Esophagus (tissue), 2 donors: Measurements from ENCODE around the gene DLGAP1. TPM values are rescaled to one million over a fixed set of nuclear protein-coding genes. Genes with fewer than 3 reads are reported as not detected.

ENCODE experiments used
- H3K27ac ChIP-seq, 2 donors: one replicate each; pipeline ENCODE4 v1.5.1; 2013; ENCODE audit warnings: low read depth in 2 of 2, mild to moderate bottlenecking in 2 of 2, inconsistent platforms in 1 of 2, low read length in 1 of 2, moderate library complexity in 1 of 2
- H3K27me3 ChIP-seq, 2 donors: one replicate each; pipeline ENCODE4 v1.6.1; 2013; ENCODE audit warnings: low read length in 2 of 2, control low read depth in 1 of 2, mild to moderate bottlenecking in 1 of 2; ENCODE audit not compliant: insufficient read depth in 2 of 2, control insufficient read depth in 1 of 2
- H3K36me3 ChIP-seq, 2 donors: one replicate each; pipeline ENCODE4 v1.6.1; 2013; ENCODE audit warnings: low read length in 1 of 2; ENCODE audit not compliant: control insufficient read depth in 2 of 2, insufficient read depth in 2 of 2
- H3K4me1 ChIP-seq, 2 donors: one replicate each; pipeline ENCODE4 v1.6.1; 2013; ENCODE audit warnings: low read length in 1 of 2; ENCODE audit not compliant: control insufficient read depth in 2 of 2, insufficient read depth in 2 of 2
- H3K4me3 ChIP-seq, 2 donors: one replicate each; pipeline ENCODE4 v1.5.1; 2013; ENCODE audit warnings: low read length in 2 of 2, mild to moderate bottlenecking in 2 of 2, low read depth in 1 of 2, moderate library complexity in 1 of 2
- H3K9me3 ChIP-seq, 2 donors: one replicate each; pipeline ENCODE4 v1.6.1; 2013; ENCODE audit warnings: mild to moderate bottlenecking in 2 of 2, low read depth in 1 of 2, low read length in 1 of 2, moderate library complexity in 1 of 2; ENCODE audit not compliant: control insufficient read depth in 2 of 2, insufficient read depth in 1 of 2
- WGBS, 2 donors: extraction: QIAGEN DNeasy Blood & Tissue Kit; methylation state at CpG; one replicate each; pipeline ENCODE4 v1.1.7; 2013; 5-methylcytosine and 5-hydroxymethylcytosine counted together
- polyA plus RNA-seq, 2 donors: library from polyadenylated mRNA; stranded (reverse); fragments of 200-250 nt; gene quantifications; one replicate each; pipeline ENCODE4 v1.2.3, GENCODE V29; 2013
- donor health status: healthy with polysubstance abuse.
- donor health status: Bipolar disorder and iron deficiency.

DLGAP1 gene
- polyA plus RNA-seq, 2 donors, result 0.47 to 0.59 TPM

GRCh38 chr18:4102901-4103300, 352.2 kb downstream of the DLGAP1 start:
- Histone ChIP-seq H3K4me1 (no peaks in the 10 kb centered on the region), H3K36me3 (no peaks in the 10 kb centered on the region), H3K27me3 (no peaks in the 10 kb centered on the region), H3K27ac (no peak overlapping the region), H3K9me3 (no peaks in the 10 kb centered on the region), H3K4me3 (no peak overlapping the region)
- 88% methylated on average over 1 of the region's 1 CpG for WGBS, 2 donors

- Histone ChIP-seq H3K27me3 (no peaks in the 10 kb centered on the region), H3K36me3 (no peaks in the 10 kb centered on the region), H3K9me3 (no peaks in the 10 kb centered on the region), H3K27ac (no peak overlapping the region), H3K4me1 (no peaks in the 10 kb centered on the region), H3K4me3 (no peak overlapping the region)
- whole genome bisulfite sequencing, 2 donors, result 78 to 90% methylated on average over 5 of the region's 5 CpGs
These were observed 354.1 kb downstream of the DLGAP1 start for GRCh38 chr18:4101009-4101408.

GRCh38 chr18:4096486-4096885, 358.6 kb downstream of the DLGAP1 start:
- Histone ChIP-seq H3K4me3 (no peak overlapping the region), H3K27ac (no peak overlapping the region), H3K27me3 (no peaks in the 10 kb centered on the region), H3K9me3 (no peaks in the 10 kb centered on the region), H3K36me3 (no peaks in the 10 kb centered on the region), H3K4me1 (no peaks in the 10 kb centered on the region)
- 23 to 35% methylated on average over 4 of the region's 4 CpGs for WGBS, 2 donors

- H3K36me3 ChIP-seq, result no peaks in the 10 kb centered on the region
- no peaks in the 10 kb centered on the region for H3K9me3 ChIP-seq
- H3K4me3 ChIP-seq, result no peak overlapping the region
- no peaks in the 10 kb centered on the region for H3K4me1 ChIP-seq
- no peak overlapping the region for H3K27ac ChIP-seq
- H3K27me3 ChIP-seq, result no peaks in the 10 kb centered on the region
- 60 to 61% methylated on average over 2 of the region's 2 CpGs for WGBS, 2 donors
These were observed 361.4 kb downstream of the DLGAP1 start for GRCh38 chr18:4093676-4094075.

GRCh38 chr18:4084382-4084900, 370.7 kb downstream of the DLGAP1 start:
- H3K27me3 ChIP-seq, result no peaks in the 10 kb centered on the region
- 38 to 55% methylated on average over 3 of the region's 3 CpGs for WGBS, 2 donors
- H3K36me3 ChIP-seq, result no peaks in the 10 kb centered on the region
- no peaks in the 10 kb centered on the region for H3K4me1 ChIP-seq
- H3K9me3 ChIP-seq, result no peaks in the 10 kb centered on the region
- H3K27ac ChIP-seq, result no peak overlapping the region
- no peak overlapping the region for H3K4me3 ChIP-seq

GRCh38 chr18:4078246-4078645, 376.9 kb downstream of the DLGAP1 start:
- Histone ChIP-seq H3K36me3 (no peaks in the 10 kb centered on the region), H3K9me3 (no peaks in the 10 kb centered on the region), H3K27me3 (no peaks in the 10 kb centered on the region), H3K4me3 (no peak overlapping the region), H3K27ac (no peak overlapping the region), H3K4me1 (no peaks in the 10 kb centered on the region)
- 59 to 63% methylated on average over 4 of the region's 4 CpGs for WGBS, 2 donors

- H3K36me3 ChIP-seq, result no peaks in the 10 kb centered on the region
- no peaks in the 10 kb centered on the region for H3K4me1 ChIP-seq
- no peak overlapping the region for H3K4me3 ChIP-seq
- no peaks in the 10 kb centered on the region for H3K27me3 ChIP-seq
- H3K27ac ChIP-seq, result no peak overlapping the region
- H3K9me3 ChIP-seq, result no peaks in the 10 kb centered on the region
- WGBS, 2 donors, result 30 to 32% methylated on average over 2 of the region's 2 CpGs
These were observed 377.4 kb downstream of the DLGAP1 start for GRCh38 chr18:4077721-4078120.

GRCh38 chr18:4077204-4077603, 377.9 kb downstream of the DLGAP1 start:
- Histone ChIP-seq H3K4me1 (no peaks in the 10 kb centered on the region), H3K4me3 (no peak overlapping the region), H3K27me3 (no peaks in the 10 kb centered on the region), H3K36me3 (no peaks in the 10 kb centered on the region), H3K9me3 (no peaks in the 10 kb centered on the region), H3K27ac (no peak overlapping the region)
- WGBS, 2 donors, result 39 to 50% methylated on average over 2 of the region's 2 CpGs

- Histone ChIP-seq H3K36me3 (no peaks in the 10 kb centered on the region), H3K27ac (no peak overlapping the region), H3K4me1 (no peaks in the 10 kb centered on the region), H3K27me3 (no peaks in the 10 kb centered on the region), H3K4me3 (no peak overlapping the region), H3K9me3 (no peaks in the 10 kb centered on the region)
- WGBS, 2 donors, result 45 to 54% methylated on average over 3 of the region's 3 CpGs
These were observed 380.5 kb downstream of the DLGAP1 start for GRCh38 chr18:4074647-4075046.

GRCh38 chr18:4069183-4069582, 385.9 kb downstream of the DLGAP1 start:
- 72 to 73% methylated on average over 6 of the region's 6 CpGs for WGBS, 2 donors
- Histone ChIP-seq H3K4me3 (no peak overlapping the region), H3K36me3 (no peaks in the 10 kb centered on the region), H3K4me1 (no peaks in the 10 kb centered on the region), H3K27ac (no peak overlapping the region), H3K9me3 (no peaks in the 10 kb centered on the region), H3K27me3 (no peaks in the 10 kb centered on the region)
